NCI-H1930 (cell line): ENCODE measurements around the gene AZU1.

Experiments
- DNase-seq, 2 experiments: peaks; one replicate each; lab custom pipeline; 2025; lab: John Stamatoyannopoulos, UW

Gene AZU1

DNA sequence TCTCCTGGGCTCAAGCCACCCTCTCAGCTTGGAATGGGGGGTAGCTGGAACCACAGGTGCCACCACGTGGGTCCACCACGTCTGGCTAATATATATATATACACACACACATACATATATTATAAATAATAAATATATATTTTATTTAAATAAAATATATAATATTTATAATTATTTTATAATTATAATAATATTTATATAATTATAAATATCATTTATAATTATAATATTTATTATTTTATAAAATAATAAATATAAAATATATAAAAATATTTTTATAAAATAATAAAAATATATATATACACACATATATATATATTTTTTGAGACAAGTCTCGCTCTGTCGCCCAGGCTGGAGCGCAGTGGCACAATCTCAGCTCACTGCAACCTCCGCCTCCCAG is 26.9 kb downstream of the AZU1 start:
- no peak for DNase-seq

DNA sequence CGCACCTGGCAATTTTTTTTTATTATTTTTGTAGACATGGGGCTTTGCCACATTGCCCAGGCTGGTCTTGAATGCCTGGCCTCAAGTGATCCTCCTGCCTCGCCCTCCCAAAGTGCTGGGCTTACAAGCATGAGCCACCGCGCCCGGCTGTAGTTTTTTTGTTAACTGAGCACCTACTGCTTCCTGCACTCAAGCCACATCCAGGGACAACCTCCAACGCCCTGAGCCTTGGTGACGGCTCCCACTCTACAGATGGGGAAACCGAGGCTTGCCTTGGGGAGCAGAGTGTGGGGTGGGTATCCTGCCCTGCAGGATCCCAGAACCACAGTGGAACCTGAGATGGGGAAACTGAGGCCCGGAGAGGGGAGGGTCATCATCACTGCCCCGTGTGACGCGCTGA is 27.5 kb downstream of the AZU1 start:
- no peak for DNase-seq

GRCh38 chr19:855566-856120 is 28.0 kb downstream of the AZU1 start:
- peak in 1 of 2 experiments; percentile 18 for DNase-seq

- no peak for DNase-seq
Observed at GRCh38 chr19:858284-858683, 30.6 kb downstream of the AZU1 start.

GRCh38 chr19:858868-859843 is 31.5 kb downstream of the AZU1 start, which contains the start of gene CFD:
Gene CFD (plus strand): TSS chr19:859664. CDS start chr19:859690, 26 bp downstream.
- no peak for DNase-seq

- no peak for DNase-seq
Observed at GRCh38 chr19:861141-861755, 33.6 kb downstream of the AZU1 start.

DNA sequence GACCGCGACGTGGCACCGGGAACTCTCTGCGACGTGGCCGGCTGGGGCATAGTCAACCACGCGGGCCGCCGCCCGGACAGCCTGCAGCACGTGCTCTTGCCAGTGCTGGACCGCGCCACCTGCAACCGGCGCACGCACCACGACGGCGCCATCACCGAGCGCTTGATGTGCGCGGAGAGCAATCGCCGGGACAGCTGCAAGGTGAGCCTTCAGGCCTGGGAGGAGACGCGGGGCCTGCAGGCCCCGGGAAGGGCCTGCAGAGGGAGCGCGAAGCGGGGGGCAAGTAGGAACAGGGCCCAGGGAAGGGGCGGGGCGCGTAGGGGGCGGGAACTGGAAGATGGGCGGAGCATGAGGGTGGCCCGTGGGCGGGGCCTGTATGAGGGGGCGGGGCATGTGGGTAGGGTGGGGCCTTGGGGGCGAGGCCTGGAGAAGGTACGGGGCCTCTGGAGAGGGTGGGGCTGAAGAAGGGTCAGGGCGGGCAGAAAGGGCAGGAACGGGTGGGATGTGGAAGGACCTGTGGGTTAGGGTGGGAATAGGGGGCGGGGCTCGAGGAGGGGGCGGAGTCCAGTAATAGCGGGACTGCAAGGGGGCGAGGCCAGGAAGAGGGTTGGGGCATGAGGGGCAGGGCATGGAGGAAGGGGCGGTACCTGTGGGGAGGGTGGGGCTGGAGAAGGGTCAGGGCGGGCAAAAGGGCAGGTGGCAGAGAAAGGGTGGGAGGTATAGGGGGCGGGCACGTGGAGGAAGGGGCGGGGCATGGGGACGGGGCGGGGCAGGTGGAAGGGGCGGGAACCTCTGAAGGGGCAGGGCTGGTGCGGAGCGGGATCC is 34.3 kb downstream of the AZU1 start:
- DNase-seq = no peak

DNA sequence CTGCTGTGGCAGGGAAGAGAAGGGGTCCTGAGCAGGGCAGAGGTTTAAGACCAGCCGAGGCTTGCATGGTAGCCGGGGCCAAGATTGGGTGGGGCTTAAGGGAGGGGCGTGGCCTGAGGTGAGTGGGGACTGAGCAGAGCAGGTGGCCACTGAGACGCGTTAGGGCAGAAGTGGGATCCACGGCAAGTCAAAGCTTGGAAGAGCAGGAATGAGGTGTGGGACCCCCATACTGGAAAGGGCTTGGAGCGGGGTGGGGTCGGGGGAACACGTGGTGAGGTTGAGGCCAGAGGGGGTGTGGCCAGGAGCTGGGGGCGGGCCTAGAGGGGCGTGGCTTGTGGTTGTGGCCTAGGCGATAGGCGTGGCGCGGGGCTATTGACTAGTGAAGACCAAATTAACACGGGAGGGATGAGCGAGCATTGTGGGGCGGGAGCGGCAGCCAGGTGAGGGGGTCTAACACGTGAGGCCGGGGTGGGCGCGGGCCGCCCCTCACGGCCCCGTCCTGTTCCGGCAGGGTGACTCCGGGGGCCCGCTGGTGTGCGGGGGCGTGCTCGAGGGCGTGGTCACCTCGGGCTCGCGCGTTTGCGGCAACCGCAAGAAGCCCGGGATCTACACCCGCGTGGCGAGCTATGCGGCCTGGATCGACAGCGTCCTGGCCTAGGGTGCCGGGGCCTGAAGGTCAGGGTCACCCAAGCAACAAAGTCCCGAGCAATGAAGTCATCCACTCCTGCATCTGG is 35.1 kb downstream of the AZU1 start:
- no peak for DNase-seq

DNA sequence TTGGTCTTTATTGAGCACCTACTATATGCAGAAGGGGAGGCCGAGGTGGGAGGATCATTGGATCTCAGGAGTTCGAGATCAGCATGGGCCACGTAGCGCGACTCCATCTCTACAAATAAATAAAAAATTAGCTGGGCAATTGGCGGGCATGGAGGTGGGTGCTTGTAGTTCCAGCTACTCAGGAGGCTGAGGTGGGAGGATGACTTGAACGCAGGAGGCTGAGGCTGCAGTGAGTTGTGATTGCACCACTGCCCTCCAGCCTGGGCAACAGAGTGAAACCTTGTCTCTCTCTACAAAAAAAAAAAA is 35.6 kb downstream of the AZU1 start:
- no peak for DNase-seq

GRCh38 chr19:866769-867300 is 39.2 kb downstream of the AZU1 start:
- no peak for DNase-seq

DNA sequence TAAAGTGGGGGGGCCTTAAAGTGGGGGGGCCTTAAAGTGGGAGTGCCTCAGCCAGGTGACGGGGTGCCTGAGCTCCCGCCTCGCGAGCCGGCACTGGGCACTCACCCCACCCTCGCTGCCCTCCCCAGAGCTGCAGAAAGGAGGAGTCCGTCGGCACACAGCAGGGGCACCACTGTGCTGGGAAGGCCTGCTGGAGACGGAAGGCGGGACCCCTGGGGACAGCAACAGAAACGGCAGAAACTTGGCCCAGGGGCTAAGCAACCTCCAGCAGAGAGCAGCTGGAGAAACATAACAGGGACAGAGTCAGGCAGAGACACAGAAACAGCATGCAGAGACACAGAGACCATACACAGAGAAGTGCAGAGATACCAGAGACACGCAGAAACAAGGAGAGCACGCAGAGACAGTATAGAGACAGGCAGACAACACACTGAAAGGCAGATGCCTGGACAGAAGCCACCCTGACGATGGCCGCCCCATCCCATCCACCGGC is 39.7 kb downstream of the AZU1 start:
- DNase-seq = no peak

GRCh38 chr19:867855-868457 is 40.3 kb downstream of the AZU1 start:
- DNase-seq = no peak

DNA sequence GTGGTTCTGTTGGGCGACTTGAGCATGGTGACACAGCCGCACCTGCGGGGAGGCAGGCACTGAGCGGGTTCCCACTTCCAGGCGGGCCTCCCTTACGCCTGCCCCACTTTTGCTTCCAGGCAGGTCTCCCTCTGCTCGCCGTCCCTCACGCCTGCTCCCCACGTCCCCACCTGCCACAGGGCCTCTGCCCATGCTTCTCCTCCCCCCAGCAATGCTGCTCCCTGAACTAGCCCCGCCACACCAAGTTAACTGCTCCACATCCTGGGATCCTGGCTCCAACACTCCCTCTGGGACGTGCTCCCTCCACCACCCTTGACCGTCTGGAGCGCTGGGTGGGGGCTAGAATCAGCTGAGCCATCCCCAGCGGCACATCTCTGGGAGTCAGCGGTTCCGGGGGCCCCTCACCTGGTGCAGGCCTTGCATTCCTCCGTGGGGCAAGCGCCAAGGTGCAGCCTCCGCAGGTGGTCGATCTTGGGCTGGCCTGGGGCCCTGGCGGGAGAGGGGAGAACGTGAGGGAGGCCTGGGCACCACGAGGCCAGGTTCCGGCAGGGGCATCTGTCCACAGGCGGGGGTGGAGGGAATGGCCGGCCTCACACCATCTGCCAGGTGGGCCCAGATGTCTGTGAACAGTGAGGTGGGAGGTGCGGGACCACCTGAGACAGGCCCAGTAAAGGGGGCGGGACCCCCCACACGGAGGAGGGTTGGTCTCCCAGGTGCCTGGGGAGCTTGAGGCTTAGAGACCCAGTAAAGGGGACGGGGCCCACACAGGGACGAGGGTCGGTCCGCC is 41.0 kb downstream of the AZU1 start:
- DNase-seq = no peak

DNA sequence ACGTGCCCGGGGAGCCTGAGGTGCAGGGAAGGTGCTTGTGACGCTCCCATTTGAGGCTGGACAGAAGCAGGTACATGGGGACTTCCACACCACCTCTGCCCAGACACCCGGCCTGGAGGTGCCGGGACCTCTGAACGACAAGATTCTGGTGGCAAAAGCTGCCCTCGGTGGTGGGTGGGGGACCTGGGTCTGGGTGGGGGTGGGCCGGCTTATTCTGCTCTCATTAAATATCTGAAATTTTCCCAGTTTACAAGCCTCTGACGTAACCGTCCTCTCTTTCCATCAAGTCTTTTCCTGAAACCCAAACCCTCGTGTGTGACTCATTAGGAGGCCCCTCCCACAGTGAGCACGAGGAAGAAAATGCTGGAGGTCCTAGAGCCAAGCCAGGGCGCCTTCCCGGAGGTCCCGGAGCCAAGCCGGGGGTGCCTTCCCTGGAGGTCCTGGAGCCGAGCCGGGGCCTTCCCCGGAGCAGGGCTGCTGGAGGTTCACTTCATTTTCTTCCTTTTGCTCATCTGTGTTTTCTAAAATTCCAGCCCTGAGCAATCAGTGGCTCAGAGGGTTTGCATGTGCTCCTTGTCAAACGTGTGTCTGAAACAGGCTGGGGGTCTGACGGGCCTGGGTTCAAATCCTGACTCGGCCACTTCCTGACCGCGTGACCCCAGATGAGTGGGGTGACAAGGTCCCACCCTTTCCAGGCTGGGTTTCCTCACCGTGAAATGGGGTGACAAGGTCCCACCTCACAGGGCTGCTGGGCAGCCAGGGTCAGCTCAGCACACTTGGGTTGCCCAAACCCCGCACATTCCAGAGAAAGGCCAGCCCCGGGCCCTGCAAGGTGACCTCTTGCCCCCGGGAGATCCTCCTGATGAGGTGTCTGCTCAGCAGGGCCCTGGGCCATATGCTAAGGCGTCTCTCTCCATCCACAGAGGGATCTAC is 41.9 kb downstream of the AZU1 start:
- DNase-seq = no peak

DNA sequence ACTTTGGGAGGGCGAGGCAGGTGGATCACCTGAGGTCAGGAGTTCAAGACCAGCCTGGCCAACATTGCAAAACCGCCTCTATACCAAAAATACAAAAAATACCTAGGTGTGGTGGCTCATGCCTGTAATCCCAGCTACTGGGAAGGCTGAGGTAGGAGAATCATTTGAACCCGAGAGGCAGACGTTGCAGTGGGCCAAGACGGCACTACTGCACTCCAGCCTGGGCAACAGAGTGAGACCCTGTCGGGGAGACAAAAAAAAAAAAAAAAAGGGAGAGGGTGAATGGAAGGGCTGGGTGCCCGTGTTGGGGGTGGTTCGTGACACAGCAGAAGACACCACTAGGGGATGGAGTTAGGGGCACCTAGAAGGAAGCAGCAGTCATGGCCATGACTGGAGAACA is 42.7 kb downstream of the AZU1 start:
- DNase-seq = no peak

GRCh38 chr19:870963-871401 is 43.3 kb downstream of the AZU1 start:
- DNase-seq = no peak

- DNase-seq = no peak
Observed at GRCh38 chr19:871446-872265, 44.0 kb downstream of the AZU1 start.
